B cell (primary cell): ENCODE measurements around the gene STPG1. TPM values are rescaled to one million over a fixed set of nuclear protein-coding genes. Genes with fewer than 3 reads are reported as not detected.

Experiments
- ATAC-seq: fragments of 200-7000 bp; cut with Tn5 transposase; one replicate; pipeline ENCODE4 v1.10.0; 2021; ENCODE audit warnings: low read depth, mild to moderate bottlenecking, moderate number of reproducible peaks, moderate library complexity
- CTCF ChIA-PET: fragments of 350-600 bp; sonication (Branson Sonifier 250); formaldehyde crosslinking; loops from one replicate; lab custom pipeline; 2021; ENCODE audit warnings: antibody characterized with exemption, inconsistent platforms; lab: Charles Lee
- POLR2A ChIA-PET: fragments of 350-600 bp; sonication (Branson Sonifier 250); formaldehyde crosslinking; loops from one replicate; lab custom pipeline; 2021; ENCODE audit warnings: antibody characterized with exemption; lab: Charles Lee
- DNase-seq: peaks from one replicate; pipeline ENCODE4 v3.0.0; 2013
- H2AFZ ChIP-seq: 2 replicates; pipeline ENCODE4 v1.6.1; 2012; ENCODE audit warnings: mild to moderate bottlenecking, low read depth, low read length; ENCODE audit not compliant: insufficient read depth, poor library complexity, severe bottlenecking
- H3K27ac ChIP-seq, 2 donors: 1 replicate in 1 of 2; 2 replicates in 1 of 2; pipeline ENCODE4 v1.5.1; 2012 to 2013; ENCODE audit warnings: low read length in 2 of 2, mild to moderate bottlenecking in 2 of 2, moderate library complexity in 1 of 2
- H3K27me3 ChIP-seq, 4 experiments: fragments of 200-600 bp in 1 of 4; sonication (generic) in 1 of 4; replicated peaks in 1 of 4; 1 replicate in 2 of 4; 2 replicates in 2 of 4; pipeline versions ENCODE4 v1.6.1 to v1.7.0; 2013 to 2016; ENCODE audit warnings: low read length in 3 of 4, mild to moderate bottlenecking in 2 of 4, mixed read lengths in 1 of 4, moderate library complexity in 1 of 4; ENCODE audit not compliant: insufficient read depth in 4 of 4, control insufficient read depth in 3 of 4; ENCODE audit errors: control extremely low read depth in 1 of 4
- H3K36me3 ChIP-seq, 2 experiments: replicated peaks in 1 of 2; 1 replicate in 1 of 2; 2 replicates in 1 of 2; pipeline versions ENCODE4 v1.6.1 to v1.7.1; 2013; ENCODE audit warnings: low read length in 1 of 2; ENCODE audit not compliant: insufficient read depth in 2 of 2, control insufficient read depth in 1 of 2; ENCODE audit errors: control extremely low read depth in 1 of 2, extremely low read depth in 1 of 2
- H3K4me1 ChIP-seq, 2 donors: fragments of 200-600 bp in 1 of 2; sonication (generic) in 1 of 2; 1 replicate in 1 of 2; 2 replicates in 1 of 2; pipeline versions ENCODE4 v1.5.1 to v1.6.1; 2013 to 2017; ENCODE audit warnings: low read length in 2 of 2; ENCODE audit not compliant: control insufficient read depth in 2 of 2, insufficient read depth in 2 of 2
- H3K4me2 ChIP-seq: replicated peaks from 2 replicates; pipeline ENCODE3; 2012; ENCODE audit warnings: mild to moderate bottlenecking, low read depth, low read length; ENCODE audit not compliant: poor library complexity, severe bottlenecking
- H3K4me3 ChIP-seq, 5 experiments: fragments of 200-600 bp in 1 of 5; sonication (generic) in 1 of 5; 1 replicate in 3 of 5; 2 replicates in 2 of 5; pipeline versions ENCODE4 v1.5.1 to v1.7.0; 2011 to 2016; ENCODE audit warnings: low read length in 4 of 5, mild to moderate bottlenecking in 4 of 5, low read depth in 2 of 5, control low read depth in 1 of 5, moderate library complexity in 1 of 5; ENCODE audit not compliant: insufficient read depth in 1 of 5; ENCODE audit errors: control extremely low read depth in 1 of 5, extremely low read depth in 1 of 5
- H3K79me2 ChIP-seq: fragments of 200-600 bp; sonication (generic); one replicate; pipeline ENCODE4 v1.6.0; 2016; ENCODE audit warnings: low read length; ENCODE audit not compliant: control insufficient read depth, insufficient read depth
- H3K9ac ChIP-seq: fragments of 200-600 bp; sonication (generic); 2 replicates; pipeline ENCODE4 v1.6.1; 2017; ENCODE audit warnings: mild to moderate bottlenecking, low read length, moderate library complexity
- H3K9me3 ChIP-seq, 3 donors: one replicate each; pipeline versions ENCODE4 v1.6.1 to v1.7.1; 2013; ENCODE audit warnings: low read length in 2 of 3; ENCODE audit not compliant: control insufficient read depth in 2 of 3, insufficient read depth in 1 of 3; ENCODE audit errors: control extremely low read depth in 1 of 3
- H4K20me1 ChIP-seq: 2 replicates; pipeline ENCODE4 v1.6.0; 2012; ENCODE audit warnings: mild to moderate bottlenecking, low read length; ENCODE audit not compliant: insufficient read depth, control insufficient read depth, poor library complexity, severe bottlenecking
- H3K27ac Mint-ChIP-seq: one replicate; pipeline ENCODE4 v1.8.0; 2021; ENCODE audit warnings: mixed read lengths
- H3K27me3 Mint-ChIP-seq: one replicate; pipeline ENCODE4 v1.8.0; 2021; ENCODE audit warnings: mixed read lengths
- H3K4me1 Mint-ChIP-seq: one replicate; pipeline ENCODE4 v1.8.0; 2021; ENCODE audit warnings: mixed read lengths
- H3K4me3 Mint-ChIP-seq: one replicate; pipeline ENCODE4 v1.8.0; 2021; ENCODE audit warnings: mixed read lengths
- H3K9me3 Mint-ChIP-seq: one replicate; pipeline ENCODE4 v1.8.0; 2022; ENCODE audit warnings: mixed read lengths; ENCODE audit not compliant: insufficient read depth
- EZH2 ChIP-seq: IDR thresholded peaks from 2 replicates; pipeline ENCODE4 v1.6.1; 2012; ENCODE audit warnings: borderline replicate concordance, low read depth, mild to moderate bottlenecking, moderate library complexity, low read length; ENCODE audit not compliant: insufficient read depth, poor library complexity, severe bottlenecking
- WGBS: methylation state at CpG from one replicate; pipeline ENCODE4 v1.1.5; 2013; ENCODE audit warnings: missing lambda C conversion rate; ENCODE audit not compliant: insufficient coverage; 5-methylcytosine and 5-hydroxymethylcytosine counted together
- intact Hi-C: fragments of 100-400 bp; cut with micrococcal nuclease; formaldehyde crosslinking; loops from one replicate; pipeline ENCODE4 v1.10.0; 2022
- polyA plus RNA-seq: library from polyadenylated mRNA; depleted of rRNA; stranded (reverse); fragments of >200 nt; gene quantifications from 2 replicates; pipeline ENCODE4 v1.2.3, GENCODE V29; 2012
- total RNA-seq, 2 donors: library from RNA; stranded (reverse); fragments of 120-200 nt in 1 of 2; gene quantifications; 1 replicate in 1 of 2; 2 replicates in 1 of 2; pipeline versions ENCODE4 v1.2.3 to v1.2.4, GENCODE V29; 2013 to 2022
- TF ChIP-seq, protein P1 (sequence below): fragments of 200-600 bp; IDR thresholded peaks from one replicate; pipeline ENCODE4 v1.8.0; 2022; ENCODE audit warnings: antibody characterized with exemption, mild to moderate bottlenecking

STPG1 gene
- total and polyA plus RNA-seq, 2 donors (not counting 1 experiment from before 2014, with no cell fraction given), result 4.6 to 6.1 TPM

- Mint-ChIP-seq H3K4me3 (no peak overlapping the region), H3K27me3 (peaks cover 49% of the 10 kb centered on the region), H3K4me1 (peaks cover 31% of the 10 kb centered on the region), H3K9me3 (no peaks in the 10 kb centered on the region), H3K27ac (no peak overlapping the region)
- H3K36me3 ChIP-seq, result no peaks in the 10 kb centered on the region
- intact Hi-C loops, result no loop called here
- H2AFZ ChIP-seq, result no peak overlapping the region
- H3K4me2 ChIP-seq, result no peak overlapping the region
- DNase-seq (no peak), ATAC-seq (no peak)
- H3K4me3 ChIP-seq, result no peak overlapping the region
- H3K27ac ChIP-seq, result no peak overlapping the region
- 65% methylated on average over 3 of the region's 6 CpGs for WGBS
- CTCF ChIA-PET, result interaction anchor here (1.5 kb wide), 1 partner anchor 74 kb away, joined by 3 read pairs; no protein-coding TSS in a partner anchor
- TF ChIP-seq, protein P1, sequence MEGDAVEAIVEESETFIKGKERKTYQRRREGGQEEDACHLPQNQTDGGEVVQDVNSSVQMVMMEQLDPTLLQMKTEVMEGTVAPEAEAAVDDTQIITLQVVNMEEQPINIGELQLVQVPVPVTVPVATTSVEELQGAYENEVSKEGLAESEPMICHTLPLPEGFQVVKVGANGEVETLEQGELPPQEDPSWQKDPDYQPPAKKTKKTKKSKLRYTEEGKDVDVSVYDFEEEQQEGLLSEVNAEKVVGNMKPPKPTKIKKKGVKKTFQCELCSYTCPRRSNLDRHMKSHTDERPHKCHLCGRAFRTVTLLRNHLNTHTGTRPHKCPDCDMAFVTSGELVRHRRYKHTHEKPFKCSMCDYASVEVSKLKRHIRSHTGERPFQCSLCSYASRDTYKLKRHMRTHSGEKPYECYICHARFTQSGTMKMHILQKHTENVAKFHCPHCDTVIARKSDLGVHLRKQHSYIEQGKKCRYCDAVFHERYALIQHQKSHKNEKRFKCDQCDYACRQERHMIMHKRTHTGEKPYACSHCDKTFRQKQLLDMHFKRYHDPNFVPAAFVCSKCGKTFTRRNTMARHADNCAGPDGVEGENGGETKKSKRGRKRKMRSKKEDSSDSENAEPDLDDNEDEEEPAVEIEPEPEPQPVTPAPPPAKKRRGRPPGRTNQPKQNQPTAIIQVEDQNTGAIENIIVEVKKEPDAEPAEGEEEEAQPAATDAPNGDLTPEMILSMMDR, result no peak
- TF ChIP-seq EZH2, result no peak
- H3K9ac ChIP-seq, result no peak overlapping the region
- H3K79me2 ChIP-seq, result no peaks in the 10 kb centered on the region
- H3K27me3 ChIP-seq, result peaks cover 0 to 60% (median 36%) of the 10 kb centered on the region in 4 experiments
- H4K20me1 ChIP-seq, result no peaks in the 10 kb centered on the region
- peaks cover 24 to 28% of the 10 kb centered on the region in 2 donors for H3K4me1 ChIP-seq
- peaks cover 0 to 4% (median 0%) of the 10 kb centered on the region in 3 donors for H3K9me3 ChIP-seq
- POLR2A ChIA-PET, result no interaction called here
Observed at GRCh38 chr1:24317081-24317480, 96.5 kb downstream of the STPG1 start.

DNA sequence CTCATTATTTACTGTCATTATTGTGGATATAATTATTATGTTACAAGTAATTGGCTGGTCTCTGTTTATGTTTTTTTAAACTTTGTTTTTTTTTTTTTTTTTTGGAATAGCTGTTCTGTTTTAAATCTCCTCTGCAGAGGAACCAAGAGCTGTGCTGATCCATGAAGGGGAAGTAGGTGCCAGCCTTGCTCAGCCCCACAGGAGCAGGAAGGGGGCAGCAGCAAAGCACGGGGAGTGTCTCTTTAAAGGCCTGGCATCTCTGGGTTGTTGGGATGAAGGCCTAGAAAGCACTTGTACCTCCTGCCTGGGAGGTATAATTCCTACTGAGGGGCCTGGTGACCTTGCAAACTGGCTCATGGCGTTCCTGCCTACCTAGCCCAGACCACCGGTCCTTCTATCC, 96.9 kb downstream of the STPG1 start:
- Histone ChIP-seq H4K20me1 (no peaks in the 10 kb centered on the region), H3K4me3 (no peak overlapping the region), H3K9ac (no peak overlapping the region), H3K4me2 (no peak overlapping the region), H2AFZ (no peak overlapping the region), H3K36me3 (no peaks in the 10 kb centered on the region), H3K27ac (no peak overlapping the region), H3K4me1 (peaks cover 24 to 26% of the 10 kb centered on the region in 2 donors), H3K79me2 (no peaks in the 10 kb centered on the region), H3K27me3 (peaks cover 0 to 58% (median 36%) of the 10 kb centered on the region in 4 experiments), H3K9me3 (peaks cover 0 to 4% (median 0%) of the 10 kb centered on the region in 3 donors)
- peaks cover 30% of the 10 kb centered on the region for H3K4me1 Mint-ChIP-seq
- ChIA-PET CTCF (interaction anchor here (1.5 kb wide), 1 partner anchor 74 kb away, joined by 3 read pairs; no protein-coding TSS in a partner anchor), POLR2A (no interaction called here)
- H3K4me3 Mint-ChIP-seq, result no peak overlapping the region
- TF ChIP-seq, protein P1, result no peak
- no peak for TF ChIP-seq EZH2
- no peak overlapping the region for H3K27ac Mint-ChIP-seq
- peaks cover 49% of the 10 kb centered on the region for H3K27me3 Mint-ChIP-seq
- ATAC-seq (no peak), DNase-seq (no peak)
- WGBS, result 40% methylated on average over 2 of the region's 3 CpGs
- intact Hi-C loops, result no loop called here
- no peaks in the 10 kb centered on the region for H3K9me3 Mint-ChIP-seq
